HG03139 (cell line): ENCODE data around the gene TYMP.

ENCODE experiments used
- ATAC-seq: cut with Tn5 transposase; IDR thresholded peaks from one replicate; pipeline ENCODE4 v1.9.1; 2021; ENCODE audit not compliant: unreplicated experiment

The TYMP gene

DNA sequence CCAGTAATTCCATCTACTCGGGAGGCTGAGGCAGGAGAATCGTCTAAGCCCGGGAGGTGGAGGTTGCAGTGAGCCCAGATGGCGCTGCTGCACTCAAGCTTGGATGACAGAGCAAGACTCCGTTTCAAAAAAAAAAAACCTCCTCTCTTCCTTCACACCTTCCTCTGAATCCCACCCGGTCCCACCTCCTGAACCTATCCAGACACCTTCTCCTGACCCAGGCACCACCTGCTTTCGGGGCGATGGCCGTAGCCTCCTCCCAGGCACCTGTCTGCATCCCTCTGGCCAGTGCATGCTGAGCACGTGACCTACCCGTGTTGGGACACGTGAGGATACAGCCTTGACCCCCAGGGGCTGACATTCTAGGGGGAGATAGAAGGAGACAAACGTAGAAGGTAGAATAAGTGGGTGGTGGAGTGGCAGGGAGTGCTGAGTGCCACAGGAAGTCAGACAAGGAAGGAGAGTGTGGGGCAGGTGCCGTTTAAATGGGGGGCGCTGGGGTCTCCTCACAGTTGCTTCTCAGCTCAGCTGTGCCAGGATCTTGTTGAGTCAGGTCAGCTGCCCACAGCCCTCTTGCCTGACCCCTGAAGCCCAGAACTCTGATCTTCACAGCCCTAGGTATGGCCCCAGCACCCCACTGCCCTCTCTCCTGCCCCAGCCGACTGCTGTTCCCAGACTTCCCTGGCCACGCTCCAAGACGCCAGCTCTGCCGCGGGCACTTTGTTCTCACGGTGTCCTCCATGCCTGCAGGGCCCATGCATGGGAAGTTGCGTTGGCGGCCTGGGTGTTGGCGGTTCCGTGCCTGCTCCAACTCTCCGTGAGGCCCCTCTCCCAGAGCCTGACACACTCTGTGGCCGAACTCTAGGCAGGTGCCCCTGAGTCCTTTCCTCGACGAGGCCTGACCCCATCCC lies 44.3 kb downstream of the TYMP start:
- no peak for ATAC-seq

DNA sequence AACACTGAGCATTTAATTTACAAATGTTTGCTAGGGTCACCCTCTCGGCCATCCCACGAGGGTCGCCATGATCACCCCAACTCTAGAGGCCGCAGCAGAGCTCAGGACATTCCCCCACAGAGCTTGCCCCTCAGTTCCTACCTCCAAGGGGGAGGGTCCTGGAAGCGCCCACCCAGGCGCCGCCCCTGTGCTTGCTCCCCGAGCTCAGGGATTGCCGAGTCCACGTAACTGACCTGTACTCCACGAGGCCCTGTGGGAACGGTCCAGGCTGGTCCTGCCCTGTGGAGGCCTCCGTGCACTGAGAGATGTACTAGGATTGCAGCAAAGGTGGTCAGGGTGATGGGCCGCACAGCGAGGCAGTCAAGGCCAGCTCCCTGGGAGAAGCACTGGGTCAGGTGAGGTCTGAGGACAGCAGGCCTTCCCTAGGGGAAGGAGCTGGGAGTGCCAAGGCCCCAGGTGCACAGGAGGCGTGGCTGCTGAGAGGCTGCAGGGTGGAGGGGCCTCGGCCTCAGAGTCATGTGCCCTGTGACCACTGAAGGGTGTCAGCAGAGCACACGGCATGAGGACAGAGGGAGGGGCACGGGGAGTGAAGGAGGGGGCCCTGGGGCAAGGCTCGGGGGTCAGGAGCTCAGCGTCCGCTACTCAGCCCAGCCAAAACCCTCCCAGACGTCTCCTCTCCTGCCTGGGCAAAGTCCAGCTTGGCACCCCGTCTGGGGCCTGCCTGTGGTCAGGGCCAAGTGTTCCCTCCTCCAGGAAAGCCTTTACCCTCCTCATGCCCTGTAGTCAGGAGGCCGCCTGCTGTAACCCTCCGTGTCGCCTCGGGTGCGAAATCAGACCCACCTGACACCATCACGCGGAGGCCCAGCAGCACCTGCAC lies 45.6 kb downstream of the TYMP start:
- ATAC-seq, result no peak

DNA sequence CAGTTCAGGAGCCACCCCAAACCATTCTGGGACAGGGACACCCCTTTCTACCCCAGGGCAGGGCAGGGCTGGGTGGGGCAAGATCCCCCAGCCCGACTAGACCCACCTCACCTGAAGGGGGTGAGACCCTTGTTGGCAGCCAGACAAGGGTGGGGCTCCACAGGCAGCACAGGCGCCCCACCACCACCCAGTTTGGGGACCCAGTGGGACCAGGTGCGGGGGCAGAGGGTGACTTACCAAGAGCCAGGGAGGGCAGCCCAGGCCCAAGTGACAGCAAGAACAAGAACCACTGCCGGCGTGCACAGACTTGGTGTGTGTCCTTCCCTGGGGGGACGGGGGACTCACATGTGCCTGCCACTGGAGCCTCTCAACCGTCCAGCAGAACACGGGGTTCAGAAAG lies 46.3 kb downstream of the TYMP start:
- no peak for ATAC-seq

DNA sequence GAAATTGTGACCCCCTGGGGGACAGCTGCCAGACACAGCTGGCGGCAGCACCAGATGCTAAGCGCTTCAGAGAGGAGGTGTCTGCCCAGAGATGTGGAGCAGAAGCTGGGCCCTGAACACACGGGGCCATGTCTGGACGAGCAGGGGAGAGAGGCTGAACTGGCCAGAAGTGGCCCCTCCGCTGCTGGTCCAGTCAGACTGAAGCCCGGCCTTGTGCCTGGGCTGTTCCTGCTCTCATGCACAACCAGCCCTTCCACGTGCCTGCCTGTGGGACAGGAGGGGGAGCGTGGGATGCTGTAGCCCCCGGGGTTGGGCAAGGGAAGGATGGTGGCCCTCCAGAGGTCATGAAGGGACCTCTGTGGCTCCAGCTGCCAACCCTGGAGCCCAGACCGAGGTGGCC lies 46.7 kb downstream of the TYMP start:
- no peak for ATAC-seq

DNA sequence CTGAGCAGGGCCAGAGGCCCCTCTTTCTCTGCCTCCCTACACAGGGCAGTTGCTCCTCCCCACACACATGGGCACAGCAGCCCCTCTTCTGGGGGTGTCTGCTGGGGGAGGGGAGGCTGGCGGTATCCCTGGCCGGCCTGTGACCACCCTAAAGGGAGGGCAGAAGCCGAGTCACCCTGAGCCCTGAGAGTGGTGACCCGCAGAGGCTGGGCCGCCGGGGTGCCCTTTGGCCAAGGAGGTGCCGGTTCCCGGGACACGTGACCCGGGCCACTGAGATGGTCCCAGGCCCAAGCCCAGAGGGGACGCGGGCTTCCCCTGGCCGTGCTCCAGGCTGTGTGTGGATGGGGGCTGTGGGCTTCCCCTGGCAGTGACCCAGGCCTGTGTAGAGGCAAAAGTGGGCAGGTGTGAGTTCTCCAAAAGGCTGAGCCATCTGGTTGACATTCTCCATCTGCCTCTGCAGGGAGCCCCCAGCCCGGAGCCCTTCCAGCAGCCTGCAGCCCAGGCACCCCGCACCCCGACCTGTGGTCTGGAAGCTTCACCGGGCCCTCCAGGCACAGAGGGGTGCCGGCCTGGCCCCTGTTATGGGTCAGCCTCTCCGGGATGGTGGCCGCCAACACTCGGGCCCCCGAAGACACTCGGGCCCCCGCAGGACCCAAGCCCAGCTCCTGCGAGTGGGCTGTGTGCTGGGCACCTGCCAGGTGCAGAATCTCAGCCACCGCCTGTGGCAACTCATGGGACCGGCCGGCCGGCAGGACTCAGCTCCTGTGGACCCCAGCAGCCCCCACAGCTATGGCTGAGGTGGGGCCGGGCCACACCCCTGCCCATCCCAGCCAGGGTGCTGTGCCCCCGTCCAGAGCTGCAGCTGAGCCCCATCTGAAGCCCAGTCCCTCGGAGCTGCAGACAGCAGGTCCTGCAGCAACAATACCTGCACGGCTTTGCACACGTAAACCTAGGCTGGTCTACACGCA lies 47.4 kb downstream of the TYMP start:
- ATAC-seq, result no peak

DNA sequence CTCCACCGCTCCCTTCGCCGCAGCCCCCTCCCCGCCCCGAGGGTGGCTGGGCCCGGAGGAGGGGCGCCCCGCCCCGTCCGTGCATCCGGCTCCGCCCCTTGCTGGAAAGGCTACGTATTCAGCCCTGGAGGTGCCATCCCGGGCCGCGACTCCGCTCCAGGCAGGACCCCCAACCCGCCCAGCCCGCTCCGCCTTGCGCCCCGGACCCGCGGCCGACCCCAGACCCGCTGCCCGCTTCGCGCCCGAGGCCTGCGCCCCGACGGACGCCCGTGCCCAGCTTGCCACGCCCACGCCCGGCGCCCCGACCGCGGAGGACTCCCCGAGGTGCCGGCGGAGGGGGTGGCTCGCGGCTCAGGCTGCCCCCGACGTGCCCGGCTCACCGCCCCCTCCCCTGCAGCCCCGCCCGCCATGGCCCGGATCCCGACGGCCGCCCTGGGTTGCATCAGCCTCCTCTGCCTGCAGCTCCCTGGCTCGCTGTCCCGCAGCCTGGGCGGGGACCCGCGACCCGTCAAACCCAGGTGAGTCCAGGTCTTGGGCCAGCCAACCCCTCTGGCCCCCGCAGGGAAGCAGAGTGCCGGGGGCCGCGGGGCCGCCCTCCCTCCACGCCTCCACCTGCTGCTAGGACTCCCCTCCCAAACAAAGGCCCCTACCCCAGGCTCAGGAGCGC lies 48.2 kb downstream of the TYMP start, which contains the start of gene ADM2:
Gene ADM2 (plus strand): TSS at position 104 of the 667 bp plus-strand sequence. CDS start 305 bp downstream, at position 409.
- ATAC-seq, result no peak

DNA sequence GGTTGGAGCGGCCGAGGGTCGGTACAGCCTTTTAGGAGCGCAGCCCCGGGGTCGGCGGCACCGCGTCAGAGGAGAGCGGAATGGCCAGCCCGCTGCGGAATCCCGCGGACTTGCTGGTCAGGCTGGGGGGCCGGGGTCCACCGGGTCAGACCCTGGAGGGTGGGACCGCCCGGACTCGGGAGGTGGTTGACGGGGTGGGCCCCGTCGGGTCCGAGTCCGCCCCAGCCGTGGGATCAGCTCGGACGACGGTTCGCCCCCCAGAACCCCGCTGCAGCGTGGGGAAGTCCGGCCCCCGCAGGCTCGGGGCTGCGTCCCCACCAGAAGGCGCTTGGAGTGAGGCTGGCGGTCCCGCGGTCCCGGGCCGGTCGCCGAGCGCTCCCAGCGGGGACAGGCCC lies 48.8 kb downstream of the TYMP start:
- ATAC-seq, result no peak

DNA sequence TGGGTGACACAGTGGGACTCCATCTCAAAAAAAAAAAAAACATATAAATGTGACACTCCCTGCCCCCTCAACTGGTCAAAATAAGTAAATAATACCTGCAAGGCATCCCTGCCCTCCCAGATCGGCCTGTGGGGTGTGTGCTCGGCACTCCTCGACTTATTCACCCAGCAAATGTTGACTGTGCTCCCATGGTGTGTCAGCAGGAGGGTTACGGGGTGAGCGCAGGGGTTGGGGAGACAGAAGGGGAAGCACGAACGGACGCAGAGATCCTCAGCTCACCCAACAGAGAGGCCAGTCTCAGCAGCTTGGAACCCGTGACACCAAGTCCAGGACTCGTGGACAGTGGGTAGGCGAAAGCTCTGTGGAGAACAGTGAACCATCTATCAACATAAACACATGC lies 50.1 kb downstream of the TYMP start:
- ATAC-seq, result no peak

DNA sequence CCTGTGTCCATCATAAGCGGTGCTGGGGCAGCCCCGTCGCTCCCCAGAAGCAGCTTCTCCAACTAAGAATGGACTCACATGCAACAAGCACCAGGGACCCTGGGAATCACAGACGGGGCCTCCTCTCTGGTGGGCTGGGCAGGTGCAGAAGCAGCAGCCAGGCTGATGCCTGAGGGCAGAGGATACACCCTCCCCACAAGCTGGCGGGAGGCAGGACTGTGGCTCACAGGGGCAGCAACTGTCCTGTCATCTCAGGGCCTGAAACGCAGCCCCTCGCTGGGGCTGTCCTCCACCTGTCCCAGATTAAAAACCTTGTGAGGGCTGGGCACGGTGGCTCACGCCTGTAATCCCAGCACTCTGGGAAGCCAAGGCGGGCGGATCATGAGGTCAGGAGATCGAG lies 51.9 kb downstream of the TYMP start:
- ATAC-seq, result no peak

DNA sequence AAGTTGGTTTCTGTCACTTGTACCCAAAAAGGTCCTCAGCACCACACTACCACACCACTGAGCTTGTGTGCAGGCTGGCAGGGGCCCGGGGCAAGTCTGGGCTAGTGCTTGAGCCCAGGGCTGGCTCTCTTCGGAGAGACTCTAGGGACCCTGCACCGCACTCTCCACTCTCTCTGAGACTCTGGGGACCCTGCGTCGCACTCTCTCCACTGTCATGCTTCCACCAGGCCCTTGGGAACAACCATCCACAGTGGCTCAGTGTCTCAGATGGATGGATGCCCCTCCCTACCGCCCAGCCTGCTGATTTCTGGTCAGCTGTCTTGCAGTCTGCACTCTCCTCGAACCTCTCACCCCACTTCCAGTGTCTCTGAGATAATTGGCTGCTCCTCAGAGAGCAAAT lies 52.9 kb downstream of the TYMP start:
- no peak for ATAC-seq
